Fibroblast of lung (primary cell): ENCODE data around the gene TMEM232. TPM values are rescaled to one million over a fixed set of nuclear protein-coding genes. Genes with fewer than 3 reads are reported as not detected.
A peak's percentile ranks its signal among the peaks of the same experiment; 100 is the strongest.
"Not testable (repeated sequence)": the region's sequence is repeated elsewhere in the genome, so short reads cannot be mapped to it uniquely, and the experiment has no call there.

Source experiments
- DNase-seq, 2 donors: peaks; one replicate each; pipeline versions ENCODE4 v3.0.0 to v3.0.0-alpha.2; 2010; ENCODE audit warnings: low read depth in 2 of 2
- H2AFZ ChIP-seq: 2 replicates; pipeline ENCODE4 v1.5.1; 2012; ENCODE audit warnings: low read length, control low read depth, inconsistent platforms
- H3K27ac ChIP-seq: 2 replicates; pipeline ENCODE4 v1.5.1; 2011; ENCODE audit warnings: low read length, control low read depth; ENCODE audit not compliant: insufficient read depth
- H3K27me3 ChIP-seq: 2 replicates; pipeline ENCODE4 v1.5.1; 2011; ENCODE audit warnings: mild to moderate bottlenecking, low read length; ENCODE audit not compliant: control insufficient read depth, insufficient read depth
- H3K36me3 ChIP-seq: 2 replicates; pipeline ENCODE4 v1.5.1; 2011; ENCODE audit warnings: low read length; ENCODE audit not compliant: control insufficient read depth, insufficient read depth
- H3K4me1 ChIP-seq: 2 replicates; pipeline ENCODE4 v1.5.1; 2011; ENCODE audit warnings: low read length; ENCODE audit not compliant: control insufficient read depth, insufficient read depth; ENCODE audit errors: extremely low read depth
- H3K4me2 ChIP-seq: 2 replicates; pipeline ENCODE4 v1.5.1; 2011; ENCODE audit warnings: low read length, control low read depth; ENCODE audit not compliant: insufficient read depth; ENCODE audit errors: extremely low read depth
- H3K4me3 ChIP-seq, 4 experiments: fragments of 200-600 bp in 1 of 4; sonication (generic) in 1 of 4; replicated peaks in 1 of 4; 2 replicates each; pipeline ENCODE4 v1.5.1; 2011 to 2016; ENCODE audit warnings: low read length in 4 of 4, low read depth in 3 of 4, mild to moderate bottlenecking in 3 of 4, control low read depth in 2 of 4, inconsistent platforms in 1 of 4, mixed read lengths in 1 of 4; ENCODE audit not compliant: insufficient read depth in 1 of 4; ENCODE audit errors: control extremely low read depth in 1 of 4
- H3K79me2 ChIP-seq: 2 replicates; pipeline ENCODE4 v1.5.1; 2012; ENCODE audit warnings: mild to moderate bottlenecking, low read length, inconsistent platforms; ENCODE audit not compliant: control insufficient read depth, insufficient read depth
- H3K9ac ChIP-seq: 2 replicates; pipeline ENCODE4 v1.5.1; 2011; ENCODE audit warnings: mild to moderate bottlenecking, low read length, control low read depth; ENCODE audit not compliant: insufficient read depth
- H3K9me3 ChIP-seq: 2 replicates; pipeline ENCODE4 v1.5.1; 2012; ENCODE audit warnings: low read depth, low read length; ENCODE audit not compliant: control insufficient read depth, insufficient read depth
- H4K20me1 ChIP-seq: 2 replicates; pipeline ENCODE4 v1.5.1; 2011; ENCODE audit warnings: low read length; ENCODE audit not compliant: control insufficient read depth, insufficient read depth; ENCODE audit errors: extremely low read depth
- EZH2 ChIP-seq: IDR thresholded peaks from 2 replicates; pipeline ENCODE4 v1.5.1; 2012; ENCODE audit warnings: low read length, control low read depth, mild to moderate bottlenecking; ENCODE audit errors: missing control alignments
- polyA plus RNA-seq, 2 donors: library from polyadenylated mRNA; depleted of rRNA in 1 of 2; stranded (reverse) in 1 of 2; unstranded in 1 of 2; fragments of >200 nt; gene quantifications; 2 replicates each; pipeline ENCODE4 v1.2.1, GENCODE V29; 2011 to 2012; ENCODE audit warnings: missing spikeins in 1 of 2
- total RNA-seq: library from RNA; depleted of rRNA; stranded (reverse); fragments of >200 nt; gene quantifications from 2 replicates; pipeline ENCODE4 v1.2.1, GENCODE V29; 2014
- TF ChIP-seq, protein P1 (sequence below), 2 donors: IDR thresholded peaks in 1 of 2; conservative IDR thresholded peaks in 1 of 2; 1 replicate in 1 of 2; 2 replicates in 1 of 2; pipeline ENCODE4 v1.5.1; 2011 to 2012; ENCODE audit warnings: low read length in 2 of 2, control low read depth in 1 of 2, inconsistent platforms in 1 of 2, low read depth in 1 of 2, mild to moderate bottlenecking in 1 of 2

The TMEM232 gene
- total and polyA plus RNA-seq, 2 donors (not counting 1 experiment from before 2014, with no cell fraction given), result 2.0 to 5.6 TPM

DNA sequence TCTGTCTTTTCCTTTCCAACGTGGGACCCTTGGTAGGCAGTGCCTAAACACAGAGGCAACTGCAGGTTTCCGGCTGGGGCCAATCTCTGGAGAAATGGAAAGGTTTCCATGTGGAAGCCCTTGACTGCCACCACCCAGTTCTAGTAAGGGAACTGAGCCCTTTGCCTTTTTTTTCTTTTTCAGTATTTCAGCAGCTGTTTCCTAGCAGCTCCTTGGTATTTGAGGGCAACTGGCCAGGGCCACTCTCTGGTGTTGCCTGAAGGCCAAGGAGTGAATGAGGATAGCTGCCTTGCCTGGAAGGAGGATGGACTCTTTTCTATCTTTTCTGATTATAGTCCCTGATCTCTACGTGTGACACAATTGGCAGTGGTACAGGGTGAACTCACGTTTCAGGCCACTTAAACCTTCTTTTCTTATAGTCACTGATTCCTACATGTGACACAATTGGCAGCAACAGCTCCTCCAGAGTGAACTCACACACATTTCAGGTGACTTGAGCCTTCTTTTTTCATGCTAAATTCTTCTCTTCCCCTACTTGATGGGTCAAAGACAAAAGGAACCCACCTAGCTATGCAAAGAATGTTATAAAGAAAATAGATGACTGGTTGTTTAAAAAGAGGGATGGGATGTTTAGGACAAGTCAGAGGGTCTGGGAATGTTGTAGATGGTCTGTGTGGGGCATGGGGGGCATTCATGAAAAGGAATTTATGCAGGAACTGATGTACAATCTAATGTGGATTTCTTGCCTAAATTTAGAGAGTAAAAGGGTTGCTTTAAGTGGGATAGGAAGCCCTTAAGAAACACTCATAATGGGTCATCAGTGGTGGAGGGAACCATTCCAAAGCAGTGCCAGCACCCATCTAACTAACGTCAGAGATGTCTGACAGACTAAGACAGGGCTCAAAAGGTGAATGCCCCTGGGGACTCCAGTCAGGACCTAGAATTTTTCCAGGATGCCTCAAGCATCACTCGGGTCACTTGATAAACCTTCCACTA is 190.1 kb downstream of the TMEM232 start:
- Histone ChIP-seq H3K4me2 (no peak overlapping the region), H3K36me3 (no peaks in the 10 kb centered on the region), H3K4me1 (no peaks in the 10 kb centered on the region), H4K20me1 (no peaks in the 10 kb centered on the region), H3K4me3 (no peak overlapping the region), H3K27me3 (no peaks in the 10 kb centered on the region), H3K9me3 (no peaks in the 10 kb centered on the region), H3K79me2 (no peaks in the 10 kb centered on the region), H3K9ac (no peak overlapping the region), H3K27ac (no peak overlapping the region), H2AFZ (no peak overlapping the region)
- TF ChIP-seq, protein P1, sequence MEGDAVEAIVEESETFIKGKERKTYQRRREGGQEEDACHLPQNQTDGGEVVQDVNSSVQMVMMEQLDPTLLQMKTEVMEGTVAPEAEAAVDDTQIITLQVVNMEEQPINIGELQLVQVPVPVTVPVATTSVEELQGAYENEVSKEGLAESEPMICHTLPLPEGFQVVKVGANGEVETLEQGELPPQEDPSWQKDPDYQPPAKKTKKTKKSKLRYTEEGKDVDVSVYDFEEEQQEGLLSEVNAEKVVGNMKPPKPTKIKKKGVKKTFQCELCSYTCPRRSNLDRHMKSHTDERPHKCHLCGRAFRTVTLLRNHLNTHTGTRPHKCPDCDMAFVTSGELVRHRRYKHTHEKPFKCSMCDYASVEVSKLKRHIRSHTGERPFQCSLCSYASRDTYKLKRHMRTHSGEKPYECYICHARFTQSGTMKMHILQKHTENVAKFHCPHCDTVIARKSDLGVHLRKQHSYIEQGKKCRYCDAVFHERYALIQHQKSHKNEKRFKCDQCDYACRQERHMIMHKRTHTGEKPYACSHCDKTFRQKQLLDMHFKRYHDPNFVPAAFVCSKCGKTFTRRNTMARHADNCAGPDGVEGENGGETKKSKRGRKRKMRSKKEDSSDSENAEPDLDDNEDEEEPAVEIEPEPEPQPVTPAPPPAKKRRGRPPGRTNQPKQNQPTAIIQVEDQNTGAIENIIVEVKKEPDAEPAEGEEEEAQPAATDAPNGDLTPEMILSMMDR (conservative IDR thresholded peaks at IDR 0.05 in 1 of 2, IDR thresholded peaks at IDR 0.05 in 1 of 2; ENCODE audit: low read depth in 1 of 2, low read length in 2 of 2), result no peak
- TF ChIP-seq EZH2, result no peak
- peak; percentile 7 to 29 for DNase-seq

GRCh38 chr5:110535146-110535545 is 191.3 kb downstream of the TMEM232 start:
- not testable (repeated sequence) for H3K9ac ChIP-seq, H3K4me3 ChIP-seq, H3K4me2 ChIP-seq, H3K36me3 ChIP-seq, H2AFZ ChIP-seq, H3K4me1 ChIP-seq, H3K27ac ChIP-seq, DNase-seq, H3K9me3 ChIP-seq, H3K27me3 ChIP-seq, H4K20me1 ChIP-seq, H3K79me2 ChIP-seq

GRCh38 chr5:110525762-110526161 is 200.7 kb downstream of the TMEM232 start:
- Histone ChIP-seq H3K4me1 (no peaks in the 10 kb centered on the region), H3K4me2 (no peak overlapping the region), H3K4me3 (no peak overlapping the region), H3K27me3 (no peaks in the 10 kb centered on the region), H3K36me3 (no peaks in the 10 kb centered on the region), H3K9me3 (no peaks in the 10 kb centered on the region), H3K27ac (no peak overlapping the region), H2AFZ (no peak overlapping the region), H3K79me2 (no peaks in the 10 kb centered on the region), H4K20me1 (no peaks in the 10 kb centered on the region), H3K9ac (no peak overlapping the region)
- TF ChIP-seq, protein P1 (conservative IDR thresholded peaks at IDR 0.05 in 1 of 2, IDR thresholded peaks at IDR 0.05 in 1 of 2; ENCODE audit: low read depth in 1 of 2, low read length in 2 of 2), result no peak
- no peak for TF ChIP-seq EZH2
- no peak for DNase-seq
